GM12865 (cell line): Measurements from ENCODE around the gene IGFBP3.
A peak's percentile ranks its signal among the peaks of the same experiment; 100 is the strongest.

Experiments used
- DNase-seq: peaks from one replicate; pipeline ENCODE4 v3.0.0; 2010; ENCODE audit warnings: low read depth
- H3K4me3 ChIP-seq: 2 replicates; pipeline ENCODE4 v1.5.1; 2011; ENCODE audit warnings: mild to moderate bottlenecking, low read depth, low read length, control low read depth
- CTCF ChIP-seq: IDR thresholded peaks from 2 replicates; pipeline ENCODE4 v1.5.1; 2011; ENCODE audit warnings: low read length, control low read depth, low read depth, inconsistent platforms; ENCODE audit not compliant: insufficient read depth; ENCODE audit errors: missing control alignments

Gene IGFBP3

GRCh38 chr7:45893374-45893995, 27.6 kb downstream of the IGFBP3 start:
- DNase-seq, result no peak
- H3K4me3 ChIP-seq, result no peak overlapping the region
- no peak for TF ChIP-seq CTCF

- no peak for TF ChIP-seq CTCF
- H3K4me3 ChIP-seq, result no peak overlapping the region
- no peak for DNase-seq
Observed at GRCh38 chr7:45892407-45893035, 28.6 kb downstream of the IGFBP3 start.

GRCh38 chr7:45891462-45892402, 29.3 kb downstream of the IGFBP3 start:
- TF ChIP-seq CTCF, result no peak
- no peak overlapping the region for H3K4me3 ChIP-seq
- DNase-seq, result no peak

GRCh38 chr7:45890902-45891461, 30.1 kb downstream of the IGFBP3 start:
- TF ChIP-seq CTCF, result peak; percentile 49
- no peak overlapping the region for H3K4me3 ChIP-seq
- peak; percentile 21 for DNase-seq

GRCh38 chr7:45890125-45890901, 30.8 kb downstream of the IGFBP3 start:
- no peak overlapping the region for H3K4me3 ChIP-seq
- DNase-seq, result no peak
- no peak for TF ChIP-seq CTCF
